GM19438 (cell line): ENCODE data around the gene PCYT1B.
"Not testable (repeated sequence)": the region's sequence is repeated elsewhere in the genome, so short reads cannot be mapped to it uniquely, and the experiment has no call there.

Experiments used
- ATAC-seq: cut with Tn5 transposase; IDR thresholded peaks from one replicate; pipeline ENCODE4 v1.9.1; 2021; ENCODE audit warnings: low read depth; ENCODE audit not compliant: unreplicated experiment

The PCYT1B gene

GRCh38 chrX:24647257-24648058, at the start of gene PCYT1B:
PCYT1B (minus strand) TSS chrX:24647347; CDS start chrX:24647105, 242 bp downstream.
- ATAC-seq, result peak; percentile 97

- no peak for ATAC-seq
Measured at GRCh38 chrX:24696294-24696693, 49.1 kb upstream of the PCYT1B start.

GRCh38 chrX:24694825-24695224, 47.7 kb upstream of the PCYT1B start:
- no peak for ATAC-seq

GRCh38 chrX:24693453-24694202, 46.5 kb upstream of the PCYT1B start, which contains the start of gene POLA1:
POLA1 (plus strand) TSS chrX:24693918; CDS start chrX:24693962, 44 bp downstream.
- peak; percentile 90 for ATAC-seq

GRCh38 chrX:24692305-24692704, 45.2 kb upstream of the PCYT1B start:
- ATAC-seq, result no peak

GRCh38 chrX:24684048-24684447, 36.9 kb upstream of the PCYT1B start:
- no peak for ATAC-seq

- ATAC-seq, result no peak
Measured at GRCh38 chrX:24682739-24683432, 35.7 kb upstream of the PCYT1B start.

- ATAC-seq, result no peak
Measured at GRCh38 chrX:24676403-24677024, 29.4 kb upstream of the PCYT1B start.

- ATAC-seq, result no peak
Measured at GRCh38 chrX:24673424-24673823, 26.3 kb upstream of the PCYT1B start.

GRCh38 chrX:24672701-24673190, 25.6 kb upstream of the PCYT1B start:
- no peak for ATAC-seq

GRCh38 chrX:24668111-24668510, 21.0 kb upstream of the PCYT1B start:
- ATAC-seq, result no peak

GRCh38 chrX:24662352-24662751, 15.2 kb upstream of the PCYT1B start:
- no peak for ATAC-seq

- ATAC-seq, result no peak
Measured at GRCh38 chrX:24661292-24661691, 14.1 kb upstream of the PCYT1B start.

GRCh38 chrX:24659646-24660045, 12.5 kb upstream of the PCYT1B start:
- no peak for ATAC-seq

- no peak for ATAC-seq
Measured at GRCh38 chrX:24659106-24659505, 12.0 kb upstream of the PCYT1B start.

GRCh38 chrX:24658421-24658820, 11.3 kb upstream of the PCYT1B start:
- ATAC-seq, result no peak

- no peak for ATAC-seq
Measured at GRCh38 chrX:24657671-24658386, 10.7 kb upstream of the PCYT1B start.

- not testable (repeated sequence) for ATAC-seq
Measured at GRCh38 chrX:24655679-24656078, 8.5 kb upstream of the PCYT1B start.

- no peak for ATAC-seq
Measured at GRCh38 chrX:24651783-24652182, 4.6 kb upstream of the PCYT1B start.

GRCh38 chrX:24648495-24648894, 1.3 kb upstream of the PCYT1B start:
- ATAC-seq, result no peak
